Ishikawa (cell line): ENCODE results near the gene COL27A1.

Source experiments
- CEBPB ChIP-seq: IDR thresholded peaks from 2 replicates; pipeline ENCODE4 v1.6.1; 2012
- CREB1 ChIP-seq: IDR thresholded peaks from 2 replicates; pipeline ENCODE4 v1.6.1; 2012; ENCODE audit warnings: low read depth
- EGR1 ChIP-seq: IDR thresholded peaks from 2 replicates; pipeline ENCODE4 v1.6.1; 2012
- EP300 ChIP-seq: IDR thresholded peaks from 2 replicates; pipeline ENCODE4 v1.6.1; 2012; ENCODE audit warnings: borderline replicate concordance
- FOXM1 ChIP-seq: IDR thresholded peaks from 2 replicates; pipeline ENCODE4 v1.6.1; 2012; ENCODE audit warnings: low read depth, borderline replicate concordance
- NFIC ChIP-seq: IDR thresholded peaks from 2 replicates; pipeline ENCODE4 v1.6.1; 2012
- RAD21 ChIP-seq: IDR thresholded peaks from 2 replicates; pipeline ENCODE4 v1.6.1; 2012; ENCODE audit warnings: low read depth
- TAF1 ChIP-seq: IDR thresholded peaks from 2 replicates; pipeline ENCODE4 v1.6.1; 2012; ENCODE audit warnings: low read depth, mild to moderate bottlenecking
- TCF12 ChIP-seq: IDR thresholded peaks from 2 replicates; pipeline ENCODE4 v1.6.1; 2012; ENCODE audit warnings: low read depth
- TEAD4 ChIP-seq: IDR thresholded peaks from 2 replicates; pipeline ENCODE4 v1.6.1; 2012
- USF1 ChIP-seq: IDR thresholded peaks from 2 replicates; pipeline ENCODE4 v1.6.1; 2012
- YY1 ChIP-seq: IDR thresholded peaks from 2 replicates; pipeline ENCODE4 v1.6.1; 2012; ENCODE audit warnings: low read depth
- ZBTB7A ChIP-seq: IDR thresholded peaks from 2 replicates; pipeline ENCODE4 v1.6.1; 2012; ENCODE audit warnings: low read depth
- TF ChIP-seq, protein P1 (sequence below): IDR thresholded peaks from 2 replicates; pipeline ENCODE4 v1.6.1; 2012; ENCODE audit warnings: low read depth, mild to moderate bottlenecking
- TF ChIP-seq, protein P2 (sequence below): IDR thresholded peaks from 2 replicates; pipeline ENCODE4 v1.6.1; 2012

Gene COL27A1

GRCh38 chr9:114212826-114213225, 57.5 kb downstream of the COL27A1 start:
- TF ChIP-seq TCF12 (no peak), TEAD4 (no peak), FOXM1 (no peak), CEBPB (no peak), YY1 (no peak), EGR1 (no peak), CREB1 (no peak), RAD21 (no peak), TAF1 (no peak), NFIC (no peak), EP300 (no peak), USF1 (no peak), ZBTB7A (no peak)
- TF ChIP-seq, protein P1, sequence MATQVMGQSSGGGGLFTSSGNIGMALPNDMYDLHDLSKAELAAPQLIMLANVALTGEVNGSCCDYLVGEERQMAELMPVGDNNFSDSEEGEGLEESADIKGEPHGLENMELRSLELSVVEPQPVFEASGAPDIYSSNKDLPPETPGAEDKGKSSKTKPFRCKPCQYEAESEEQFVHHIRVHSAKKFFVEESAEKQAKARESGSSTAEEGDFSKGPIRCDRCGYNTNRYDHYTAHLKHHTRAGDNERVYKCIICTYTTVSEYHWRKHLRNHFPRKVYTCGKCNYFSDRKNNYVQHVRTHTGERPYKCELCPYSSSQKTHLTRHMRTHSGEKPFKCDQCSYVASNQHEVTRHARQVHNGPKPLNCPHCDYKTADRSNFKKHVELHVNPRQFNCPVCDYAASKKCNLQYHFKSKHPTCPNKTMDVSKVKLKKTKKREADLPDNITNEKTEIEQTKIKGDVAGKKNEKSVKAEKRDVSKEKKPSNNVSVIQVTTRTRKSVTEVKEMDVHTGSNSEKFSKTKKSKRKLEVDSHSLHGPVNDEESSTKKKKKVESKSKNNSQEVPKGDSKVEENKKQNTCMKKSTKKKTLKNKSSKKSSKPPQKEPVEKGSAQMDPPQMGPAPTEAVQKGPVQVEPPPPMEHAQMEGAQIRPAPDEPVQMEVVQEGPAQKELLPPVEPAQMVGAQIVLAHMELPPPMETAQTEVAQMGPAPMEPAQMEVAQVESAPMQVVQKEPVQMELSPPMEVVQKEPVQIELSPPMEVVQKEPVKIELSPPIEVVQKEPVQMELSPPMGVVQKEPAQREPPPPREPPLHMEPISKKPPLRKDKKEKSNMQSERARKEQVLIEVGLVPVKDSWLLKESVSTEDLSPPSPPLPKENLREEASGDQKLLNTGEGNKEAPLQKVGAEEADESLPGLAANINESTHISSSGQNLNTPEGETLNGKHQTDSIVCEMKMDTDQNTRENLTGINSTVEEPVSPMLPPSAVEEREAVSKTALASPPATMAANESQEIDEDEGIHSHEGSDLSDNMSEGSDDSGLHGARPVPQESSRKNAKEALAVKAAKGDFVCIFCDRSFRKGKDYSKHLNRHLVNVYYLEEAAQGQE = no peak
- TF ChIP-seq, protein P2, sequence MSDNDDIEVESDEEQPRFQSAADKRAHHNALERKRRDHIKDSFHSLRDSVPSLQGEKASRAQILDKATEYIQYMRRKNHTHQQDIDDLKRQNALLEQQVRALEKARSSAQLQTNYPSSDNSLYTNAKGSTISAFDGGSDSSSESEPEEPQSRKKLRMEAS = no peak

- TF ChIP-seq CEBPB (no peak), CREB1 (no peak), EP300 (no peak), EGR1 (no peak), TAF1 (no peak), NFIC (no peak)
- TF ChIP-seq, protein P2 = no peak
These were observed 58.2 kb downstream of the COL27A1 start for GRCh38 chr9:114213566-114213965.

- TF ChIP-seq USF1 = no peak
- no peak for TF ChIP-seq NFIC
- no peak for TF ChIP-seq TAF1
- TF ChIP-seq, protein P1 = no peak
- TF ChIP-seq, protein P2 = no peak
- no peak for TF ChIP-seq EGR1
- no peak for TF ChIP-seq CEBPB
- no peak for TF ChIP-seq TCF12
- no peak for TF ChIP-seq YY1
- TF ChIP-seq CREB1 = no peak
- TF ChIP-seq EP300 = no peak
- TF ChIP-seq ZBTB7A = no peak
- TF ChIP-seq RAD21 = no peak
- no peak for TF ChIP-seq FOXM1
- TF ChIP-seq TEAD4 = no peak
These were observed 58.8 kb downstream of the COL27A1 start for GRCh38 chr9:114214181-114214580.

DNA sequence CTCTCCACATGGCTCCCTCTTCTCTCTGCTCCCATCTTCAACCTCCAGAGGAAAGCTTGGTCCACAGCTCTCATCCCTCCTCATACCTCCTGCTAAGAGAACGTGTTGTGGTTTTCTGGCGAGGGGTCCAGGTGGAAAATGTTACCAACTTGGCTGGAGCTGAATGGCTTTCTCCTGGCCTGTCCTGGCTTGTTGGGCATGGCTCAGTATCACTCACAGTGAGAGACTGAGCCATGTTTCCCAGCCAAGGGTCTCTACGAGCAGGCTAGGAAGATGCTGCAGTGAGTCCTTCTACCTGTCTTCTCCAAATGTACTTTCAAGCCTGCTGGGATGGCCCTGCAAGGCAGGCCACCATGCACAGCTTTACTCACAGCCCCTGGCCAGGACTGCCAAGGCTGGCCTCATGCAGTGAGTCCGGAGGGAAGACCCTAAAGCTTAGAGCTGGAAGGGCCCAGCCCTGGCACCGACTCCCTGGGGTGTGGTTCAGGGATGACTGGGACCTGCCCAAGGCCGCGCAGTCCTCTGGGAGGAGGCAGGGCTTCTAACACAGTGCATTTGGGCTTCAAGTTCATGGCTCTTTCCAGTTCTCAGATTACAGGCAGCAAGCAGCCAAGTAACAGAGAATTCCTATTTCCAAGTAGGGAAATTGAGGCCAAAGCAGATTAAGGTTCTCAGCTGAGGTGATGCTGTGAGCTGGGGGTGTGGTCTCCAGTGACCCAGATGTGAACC, 59.5 kb downstream of the COL27A1 start:
- TF ChIP-seq RAD21 = no peak
- TF ChIP-seq EP300 = no peak
- TF ChIP-seq TEAD4 = no peak

GRCh38 chr9:114216081-114216480, 60.7 kb downstream of the COL27A1 start:
- TF ChIP-seq NFIC = peak; percentile 78
- no peak for TF ChIP-seq TCF12
- TF ChIP-seq TEAD4 = no peak
- peak; percentile 74 for TF ChIP-seq USF1

- TF ChIP-seq ZBTB7A = no peak
- TF ChIP-seq RAD21 = no peak
- TF ChIP-seq TCF12 = no peak
- no peak for TF ChIP-seq CREB1
- no peak for TF ChIP-seq EP300
- no peak for TF ChIP-seq CEBPB
- TF ChIP-seq, protein P2 = no peak
- TF ChIP-seq TEAD4 = no peak
- TF ChIP-seq EGR1 = no peak
- no peak for TF ChIP-seq USF1
- TF ChIP-seq, protein P1 = no peak
- no peak for TF ChIP-seq NFIC
- no peak for TF ChIP-seq FOXM1
These were observed 61.6 kb downstream of the COL27A1 start for GRCh38 chr9:114216976-114217375.
